OCI-LY7 (cell line): ENCODE measurements around the gene PPM1L. TPM values are rescaled to one million over a fixed set of nuclear protein-coding genes. Genes with fewer than 3 reads are reported as not detected.

Experiments
- BruUV-seq: library from RNA; stranded (reverse); fragments of 400-500 nt; replicated peaks from 2 replicates; lab custom pipeline; 2021; lab: Mats Ljungman, UMichigan
- CTCF ChIA-PET: fragments of 300-600 bp; sonication (Branson Sonifier 250); formaldehyde crosslinking; loops from one replicate; lab custom pipeline; 2022; ENCODE audit warnings: antibody characterized with exemption; ENCODE audit not compliant: unreplicated experiment; lab: Charles Lee
- POLR2A ChIA-PET: fragments of 300-600 bp; sonication (Branson Sonifier 250); formaldehyde crosslinking; loops from one replicate; lab custom pipeline; 2022; ENCODE audit warnings: antibody characterized with exemption; lab: Charles Lee
- DNase-seq: peaks from one replicate; pipeline ENCODE4 v3.0.0-alpha.2; 2015; ENCODE audit warnings: low spot score
- H2AFZ ChIP-seq: fragments of 200-600 bp; sonication (generic), shearing (Covaris generic); 2 replicates; pipeline ENCODE4 v1.6.1; 2014; ENCODE audit warnings: mild to moderate bottlenecking, antibody characterized with exemption, low read length, moderate library complexity
- H3K27ac ChIP-seq: fragments of 200-600 bp; sonication (generic); 2 replicates; pipeline ENCODE4 v1.5.1; 2014; ENCODE audit warnings: mixed run types, low read depth, mild to moderate bottlenecking, moderate library complexity, low read length, inconsistent platforms; ENCODE audit not compliant: poor library complexity, severe bottlenecking
- H3K36me3 ChIP-seq: fragments of 200-600 bp; sonication (generic); 2 replicates; pipeline ENCODE4 v1.6.1; 2014; ENCODE audit warnings: mild to moderate bottlenecking, antibody characterized with exemption, low read length, moderate library complexity, mixed read lengths; ENCODE audit not compliant: insufficient read depth
- H3K4me1 ChIP-seq: fragments of 200-600 bp; sonication (generic); 2 replicates; pipeline ENCODE4 v1.5.1; 2014; ENCODE audit warnings: mild to moderate bottlenecking, low read length; ENCODE audit not compliant: insufficient read depth, poor library complexity, severe bottlenecking
- H3K4me2 ChIP-seq: fragments of 200-600 bp; sonication (generic); 2 replicates; pipeline ENCODE4 v1.6.1; 2014; ENCODE audit warnings: mild to moderate bottlenecking, low read length
- H3K4me3 ChIP-seq: fragments of 200-600 bp; sonication (generic); 2 replicates; pipeline ENCODE4 v1.5.1; 2014; ENCODE audit warnings: mild to moderate bottlenecking, low read depth, low read length; ENCODE audit not compliant: poor library complexity, severe bottlenecking
- H3K79me2 ChIP-seq: fragments of 200-600 bp; sonication (generic); 2 replicates; pipeline ENCODE4 v1.6.1; 2016; ENCODE audit warnings: low read depth, mild to moderate bottlenecking, low read length, moderate library complexity, mixed read lengths; ENCODE audit not compliant: insufficient read depth
- H3K9me2 ChIP-seq: fragments of 200-600 bp; sonication (generic); 2 replicates; pipeline ENCODE4 v1.6.1; 2016; ENCODE audit warnings: mild to moderate bottlenecking, low read length, mixed read lengths; ENCODE audit not compliant: insufficient read depth
- H3K9me3 ChIP-seq: fragments of 200-600 bp; sonication (generic); 2 replicates; pipeline ENCODE4 v1.6.1; 2014; ENCODE audit warnings: mild to moderate bottlenecking, mixed run types, low read length, mixed read lengths
- H4K20me1 ChIP-seq: fragments of 200-600 bp; sonication (generic); 2 replicates; pipeline ENCODE4 v1.6.1; 2014; ENCODE audit warnings: mild to moderate bottlenecking, antibody characterized with exemption, low read length, moderate library complexity, mixed read lengths; ENCODE audit not compliant: insufficient read depth
- EZH2phosphoT487 ChIP-seq: fragments of 200-600 bp; sonication (generic); IDR thresholded peaks from 2 replicates; pipeline ENCODE4 v1.6.1; 2018; ENCODE audit warnings: low read depth, borderline replicate concordance, mild to moderate bottlenecking, mixed run types, antibody characterized with exemption, low read length, moderate library complexity, mixed read lengths
- intact Hi-C: fragments of 100-400 bp; cut with micrococcal nuclease; formaldehyde crosslinking; loops from one replicate; pipeline ENCODE4 v1.10.0; 2022; ENCODE audit not compliant: unreplicated experiment
- total RNA-seq, 2 experiments: library from RNA; depleted of rRNA in 1 of 2; stranded (reverse); fragments of >200 nt in 1 of 2; shearing (Covaris generic) in 1 of 2; gene quantifications; 2 replicates each; pipeline ENCODE4 v1.2.3, GENCODE V29; 2014 to 2022
- TF ChIP-seq, protein P1 (sequence below): fragments of 200-600 bp; sonication (generic); conservative IDR thresholded peaks from 2 replicates; pipeline ENCODE4 v1.5.1; 2014; ENCODE audit warnings: mild to moderate bottlenecking, antibody characterized with exemption, low read length, moderate library complexity, mixed read lengths

Gene PPM1L
- total RNA-seq, 2 experiments from 2014 or later: 10.3 to 14.7 TPM

DNA sequence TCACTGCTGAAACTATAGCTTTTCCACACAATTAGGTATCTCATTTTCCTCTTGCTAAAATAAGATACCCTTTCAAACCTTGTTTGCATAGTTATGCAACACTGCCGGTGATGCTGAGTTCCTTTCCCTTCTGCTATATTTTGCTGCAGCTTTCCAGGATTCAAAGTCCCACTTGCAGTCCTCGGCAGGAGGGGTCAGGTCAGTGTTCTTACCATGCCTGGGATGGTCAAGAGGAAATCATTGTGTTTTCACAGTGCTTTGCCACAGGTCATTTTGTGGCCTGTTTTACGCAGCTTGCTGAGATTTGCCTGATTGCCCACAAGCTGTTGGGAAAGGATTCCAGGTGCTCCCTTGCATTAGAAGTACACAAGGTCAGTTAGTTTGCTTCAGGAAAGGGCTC is 192.2 kb downstream of the PPM1L start:
- Histone ChIP-seq H4K20me1 (no peaks in the 10 kb centered on the region), H3K4me1 (no peaks in the 10 kb centered on the region), H3K9me3 (no peaks in the 10 kb centered on the region), H3K79me2 (no peaks in the 10 kb centered on the region), H3K4me2 (no peak overlapping the region), H3K4me3 (no peak overlapping the region), H2AFZ (no peak overlapping the region), H3K27ac (no peak overlapping the region), H3K36me3 (no peaks in the 10 kb centered on the region), H3K9me2 (no peaks in the 10 kb centered on the region)
- intact Hi-C loops: loop anchor here (10.0 kb wide), 1 partner anchor 477 kb away; no protein-coding TSS in a partner anchor
- no peak for DNase-seq
- ChIA-PET CTCF (no interaction called here), POLR2A (no interaction called here)
- TF ChIP-seq, protein P1, sequence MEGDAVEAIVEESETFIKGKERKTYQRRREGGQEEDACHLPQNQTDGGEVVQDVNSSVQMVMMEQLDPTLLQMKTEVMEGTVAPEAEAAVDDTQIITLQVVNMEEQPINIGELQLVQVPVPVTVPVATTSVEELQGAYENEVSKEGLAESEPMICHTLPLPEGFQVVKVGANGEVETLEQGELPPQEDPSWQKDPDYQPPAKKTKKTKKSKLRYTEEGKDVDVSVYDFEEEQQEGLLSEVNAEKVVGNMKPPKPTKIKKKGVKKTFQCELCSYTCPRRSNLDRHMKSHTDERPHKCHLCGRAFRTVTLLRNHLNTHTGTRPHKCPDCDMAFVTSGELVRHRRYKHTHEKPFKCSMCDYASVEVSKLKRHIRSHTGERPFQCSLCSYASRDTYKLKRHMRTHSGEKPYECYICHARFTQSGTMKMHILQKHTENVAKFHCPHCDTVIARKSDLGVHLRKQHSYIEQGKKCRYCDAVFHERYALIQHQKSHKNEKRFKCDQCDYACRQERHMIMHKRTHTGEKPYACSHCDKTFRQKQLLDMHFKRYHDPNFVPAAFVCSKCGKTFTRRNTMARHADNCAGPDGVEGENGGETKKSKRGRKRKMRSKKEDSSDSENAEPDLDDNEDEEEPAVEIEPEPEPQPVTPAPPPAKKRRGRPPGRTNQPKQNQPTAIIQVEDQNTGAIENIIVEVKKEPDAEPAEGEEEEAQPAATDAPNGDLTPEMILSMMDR: no peak
- no peak for TF ChIP-seq EZH2phosphoT487
- BruUV-seq: no TSS peak

DNA sequence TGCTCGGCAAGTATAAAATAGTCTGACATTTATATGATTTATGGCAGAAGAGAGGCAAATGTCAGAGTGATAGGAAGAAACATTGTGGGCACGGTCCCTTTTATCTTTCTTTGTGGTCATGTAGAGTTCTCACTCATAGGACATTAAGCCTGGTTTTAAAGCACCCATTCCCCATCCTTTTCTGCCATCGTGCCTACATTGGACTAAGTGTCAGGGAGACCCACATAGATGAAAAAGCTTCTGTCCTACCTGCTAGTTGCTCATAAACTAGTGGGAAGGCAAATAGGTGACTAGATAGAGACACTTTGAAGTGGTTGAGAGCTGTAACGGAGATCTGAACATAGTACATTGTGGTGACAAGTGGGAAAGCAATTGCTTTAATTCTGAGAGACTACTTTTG is 193.4 kb downstream of the PPM1L start:
- Histone ChIP-seq H3K4me1 (no peaks in the 10 kb centered on the region), H3K79me2 (no peaks in the 10 kb centered on the region), H3K36me3 (no peaks in the 10 kb centered on the region), H3K27ac (no peak overlapping the region), H4K20me1 (no peaks in the 10 kb centered on the region), H3K9me2 (no peaks in the 10 kb centered on the region), H2AFZ (no peak overlapping the region), H3K4me3 (no peak overlapping the region), H3K4me2 (no peak overlapping the region), H3K9me3 (no peaks in the 10 kb centered on the region)
- TF ChIP-seq EZH2phosphoT487: no peak
- no TSS peak for BruUV-seq
- no peak for DNase-seq
- ChIA-PET CTCF (no interaction called here), POLR2A (interaction anchor here (0.7 to 1.3 kb wide), 2 partner anchors 13 to 56 kb away, joined by 3 read pairs; no protein-coding TSS in a partner anchor)
- intact Hi-C loops: loop anchor here (10.0 kb wide), 1 partner anchor 475 kb away; no protein-coding TSS in a partner anchor

DNA sequence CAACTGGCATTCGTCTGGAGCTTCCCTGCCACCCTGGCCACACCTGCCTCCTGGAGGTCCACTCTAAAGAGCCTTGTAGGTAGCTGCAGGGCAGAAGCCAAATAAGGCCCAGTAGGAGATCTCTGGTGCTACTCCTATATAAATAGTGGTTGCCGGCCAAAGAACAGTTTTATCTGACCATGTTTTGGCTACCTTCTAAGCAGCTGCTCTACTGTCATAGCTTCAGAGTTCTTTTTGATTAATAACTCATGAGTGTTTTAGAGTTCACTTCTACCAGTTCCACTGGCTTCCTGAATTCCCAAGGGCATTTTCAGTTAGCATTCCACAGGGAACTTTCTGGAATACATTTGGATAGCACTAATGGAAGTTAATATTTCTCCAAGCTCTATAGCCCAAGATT is 194.5 kb downstream of the PPM1L start:
- Histone ChIP-seq H3K9me3 (no peaks in the 10 kb centered on the region), H4K20me1 (no peaks in the 10 kb centered on the region), H2AFZ (no peak overlapping the region), H3K36me3 (no peaks in the 10 kb centered on the region), H3K27ac (no peak overlapping the region), H3K4me1 (no peaks in the 10 kb centered on the region), H3K9me2 (no peaks in the 10 kb centered on the region), H3K4me3 (no peak overlapping the region), H3K79me2 (no peaks in the 10 kb centered on the region), H3K4me2 (no peak overlapping the region)
- TF ChIP-seq, protein P1: no peak
- TF ChIP-seq EZH2phosphoT487: no peak
- POLR2A ChIA-PET: interaction anchor here (1.3 kb wide), 1 partner anchor 12 kb away, joined by 3 read pairs; no protein-coding TSS in a partner anchor
- CTCF ChIA-PET: no interaction called here
- BruUV-seq: no TSS peak
- DNase-seq: no peak
- intact Hi-C loops: no loop called here
